IPS-11a (cell line): Measurements from ENCODE around the gene TUBGCP6.

ENCODE experiments used
- H3K4me3 ChIP-seq: one replicate; pipeline ENCODE4 v1.5.1; 2013; ENCODE audit warnings: low read depth, low read length, control low read depth

The TUBGCP6 gene

DNA sequence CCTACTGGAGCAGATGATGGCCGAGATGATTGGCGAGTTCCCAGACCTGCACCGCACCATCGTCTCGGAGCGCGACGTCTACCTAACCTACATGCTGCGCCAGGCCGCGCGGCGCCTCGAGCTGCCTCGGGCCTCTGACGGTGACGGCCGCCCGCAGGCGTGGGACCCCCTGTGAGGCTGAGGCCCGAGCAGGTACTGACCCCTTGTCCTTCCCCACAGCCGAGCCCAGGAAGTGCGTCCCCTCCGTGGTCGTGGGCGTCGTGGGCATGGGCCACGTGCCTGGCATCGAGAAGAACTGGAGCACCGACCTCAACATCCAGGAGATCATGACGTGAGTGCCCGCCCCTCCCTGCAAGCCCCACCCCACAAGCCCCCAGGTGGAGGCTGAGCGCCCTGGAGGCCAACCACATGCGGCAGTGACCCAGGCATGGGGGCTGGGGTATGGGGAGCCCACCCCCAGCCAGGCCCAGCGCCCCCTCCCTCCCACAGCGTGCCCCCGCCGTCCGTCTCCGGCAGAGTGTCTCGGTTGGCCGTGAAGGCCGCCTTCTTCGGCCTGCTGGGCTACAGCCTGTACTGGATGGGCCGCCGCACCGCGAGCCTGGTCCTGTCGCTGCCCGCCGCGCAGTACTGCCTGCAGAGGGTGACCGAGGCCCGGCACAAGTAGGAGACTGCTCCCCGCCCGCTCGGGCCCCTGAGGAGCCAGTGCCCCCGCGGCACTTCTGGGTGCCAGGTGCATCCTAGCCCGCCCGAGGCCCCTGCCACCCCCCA, 46.8 kb downstream of the TUBGCP6 start:
- no peak overlapping the region for H3K4me3 ChIP-seq

DNA sequence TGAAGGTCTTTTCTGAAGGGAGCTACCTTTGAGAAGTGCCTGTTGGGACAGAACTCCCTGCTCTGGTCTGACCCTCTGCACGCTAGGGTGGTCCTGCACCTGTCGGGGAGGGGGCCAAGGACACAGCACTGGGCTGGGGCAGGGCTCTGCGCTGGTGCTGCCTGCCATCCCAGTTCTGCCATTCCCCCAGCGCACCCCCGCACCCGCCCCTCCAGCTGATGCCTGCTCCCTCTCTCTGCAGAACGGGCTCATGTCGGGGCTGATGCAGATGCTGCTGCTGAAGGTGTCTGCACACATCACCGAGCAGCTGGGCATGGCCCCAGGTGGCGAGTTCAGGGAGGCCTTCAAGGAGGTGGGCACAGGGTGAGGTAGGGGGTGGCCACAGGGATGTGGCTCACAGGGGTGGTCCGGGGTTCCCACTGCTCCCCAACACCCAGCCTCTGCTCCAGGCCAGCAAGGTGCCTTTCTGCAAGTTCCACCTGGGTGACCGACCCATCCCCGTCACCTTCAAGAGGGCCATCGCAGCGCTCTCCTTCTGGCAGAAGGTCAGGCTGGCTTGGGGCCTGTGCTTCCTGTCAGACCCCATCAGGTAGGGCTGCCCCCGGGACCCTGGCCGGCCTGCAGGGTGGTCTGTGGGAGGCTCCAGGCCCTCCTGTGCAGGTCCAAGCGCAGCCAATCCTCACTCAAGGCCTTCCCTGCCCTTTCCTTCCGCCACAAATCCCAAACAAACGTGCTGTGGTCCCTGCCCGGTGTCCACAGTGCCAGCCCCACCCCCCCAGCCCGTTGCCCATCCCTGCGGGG, 47.6 kb downstream of the TUBGCP6 start:
- H3K4me3 ChIP-seq, result no peak overlapping the region

- H3K4me3 ChIP-seq, result no peak overlapping the region
Measured at GRCh38 chr22:50196256-50196655, 48.6 kb downstream of the TUBGCP6 start.

DNA sequence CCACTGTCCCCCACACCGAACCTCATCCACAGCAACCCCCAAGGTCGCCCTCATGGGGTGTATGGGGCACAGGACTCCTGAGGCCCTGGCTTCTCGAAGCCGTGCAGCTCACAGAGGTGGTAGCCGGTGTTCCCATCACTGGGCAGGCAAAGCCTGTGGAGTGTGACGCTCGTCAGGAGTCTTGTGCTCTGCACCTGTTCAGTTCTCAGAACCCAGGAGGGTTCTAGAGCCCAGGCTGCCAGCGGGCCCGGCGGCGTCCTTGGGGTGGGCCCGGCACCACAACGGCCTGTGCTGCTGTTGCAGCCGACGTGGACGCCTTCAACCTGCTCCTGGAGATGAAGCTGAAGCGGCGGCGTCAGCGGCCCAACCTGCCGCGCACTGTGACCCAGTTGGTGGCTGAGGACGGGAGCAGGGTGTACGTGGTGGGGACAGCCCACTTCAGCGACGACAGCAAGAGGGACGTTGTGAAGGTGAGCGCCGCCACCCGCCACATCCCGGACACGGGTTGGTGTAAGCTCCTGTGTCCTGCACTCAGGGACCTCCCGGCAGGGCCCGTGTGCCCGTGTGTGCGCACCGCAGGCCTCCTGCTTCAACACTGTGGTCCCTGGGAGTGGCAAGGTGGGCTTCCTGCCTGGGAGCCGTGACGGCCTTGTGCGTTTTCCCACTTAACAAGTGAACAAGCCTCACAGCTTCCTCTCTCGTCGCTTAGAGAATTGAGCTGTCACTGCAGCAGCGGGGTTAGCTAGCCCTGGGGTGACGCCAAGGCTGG, 50.6 kb downstream of the TUBGCP6 start:
- no peak overlapping the region for H3K4me3 ChIP-seq

DNA sequence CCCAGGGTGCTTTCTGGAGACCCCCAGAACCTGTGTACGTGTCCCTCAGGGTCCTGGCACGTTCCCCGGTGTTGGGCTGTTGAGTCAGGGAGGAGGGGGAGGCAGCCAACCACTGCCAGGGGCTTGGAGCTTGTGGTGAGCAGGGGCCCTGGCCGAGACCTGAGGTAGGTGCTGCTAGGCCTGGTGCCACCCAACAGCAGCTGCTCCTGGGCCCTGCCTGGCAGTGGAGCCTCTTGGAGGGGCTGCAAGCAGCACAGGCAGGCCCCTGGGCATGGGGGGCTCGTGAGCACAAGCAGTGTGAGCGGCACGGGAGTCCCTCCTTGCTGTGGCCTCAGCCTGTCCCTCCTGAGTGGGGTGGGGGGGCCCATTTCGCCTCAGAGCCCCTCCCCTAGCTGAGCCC, 51.2 kb downstream of the TUBGCP6 start:
- H3K4me3 ChIP-seq, result no peak overlapping the region

- no peak overlapping the region for H3K4me3 ChIP-seq
Measured at GRCh38 chr22:50192436-50193204, 52.2 kb downstream of the TUBGCP6 start.

DNA sequence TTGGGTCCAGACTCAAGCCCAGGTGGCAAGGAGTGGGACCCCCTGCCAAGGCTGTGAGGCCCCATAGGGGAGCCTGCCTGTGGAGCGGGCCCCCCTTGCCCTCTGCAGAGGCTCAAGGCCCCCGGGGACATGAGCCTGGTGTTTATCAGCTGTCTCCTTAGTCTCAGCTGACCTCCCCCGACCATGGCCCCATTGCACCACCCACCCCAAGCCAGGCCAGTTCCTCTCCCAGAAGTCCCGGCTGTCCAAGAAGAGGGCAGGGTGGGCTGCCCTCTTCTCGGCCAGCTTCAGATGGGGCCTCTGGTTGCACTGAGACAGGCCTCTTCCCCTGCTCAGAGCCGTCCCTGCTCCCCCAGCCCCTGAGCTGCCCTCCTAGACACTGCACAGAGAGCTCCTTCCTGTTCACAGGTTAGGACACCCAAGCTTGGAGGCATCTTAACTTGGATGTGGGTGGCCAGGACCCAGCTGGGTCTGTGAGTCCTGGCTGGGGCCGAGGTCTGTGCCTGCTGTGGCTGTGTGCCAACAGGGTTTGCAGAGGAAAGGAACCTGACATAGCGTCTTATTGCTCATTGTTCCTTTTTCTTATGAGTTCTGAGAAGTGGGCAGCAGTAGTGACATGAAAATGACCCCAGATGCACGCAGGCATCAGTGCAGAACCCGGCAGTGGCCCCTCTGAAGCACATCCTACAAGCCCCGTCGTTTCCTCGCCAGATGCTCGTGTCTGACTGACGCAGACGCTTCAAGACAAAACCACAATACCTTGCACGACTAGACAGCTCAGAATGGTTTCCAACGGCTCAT, 53.7 kb downstream of the TUBGCP6 start:
- H3K4me3 ChIP-seq, result no peak overlapping the region

DNA sequence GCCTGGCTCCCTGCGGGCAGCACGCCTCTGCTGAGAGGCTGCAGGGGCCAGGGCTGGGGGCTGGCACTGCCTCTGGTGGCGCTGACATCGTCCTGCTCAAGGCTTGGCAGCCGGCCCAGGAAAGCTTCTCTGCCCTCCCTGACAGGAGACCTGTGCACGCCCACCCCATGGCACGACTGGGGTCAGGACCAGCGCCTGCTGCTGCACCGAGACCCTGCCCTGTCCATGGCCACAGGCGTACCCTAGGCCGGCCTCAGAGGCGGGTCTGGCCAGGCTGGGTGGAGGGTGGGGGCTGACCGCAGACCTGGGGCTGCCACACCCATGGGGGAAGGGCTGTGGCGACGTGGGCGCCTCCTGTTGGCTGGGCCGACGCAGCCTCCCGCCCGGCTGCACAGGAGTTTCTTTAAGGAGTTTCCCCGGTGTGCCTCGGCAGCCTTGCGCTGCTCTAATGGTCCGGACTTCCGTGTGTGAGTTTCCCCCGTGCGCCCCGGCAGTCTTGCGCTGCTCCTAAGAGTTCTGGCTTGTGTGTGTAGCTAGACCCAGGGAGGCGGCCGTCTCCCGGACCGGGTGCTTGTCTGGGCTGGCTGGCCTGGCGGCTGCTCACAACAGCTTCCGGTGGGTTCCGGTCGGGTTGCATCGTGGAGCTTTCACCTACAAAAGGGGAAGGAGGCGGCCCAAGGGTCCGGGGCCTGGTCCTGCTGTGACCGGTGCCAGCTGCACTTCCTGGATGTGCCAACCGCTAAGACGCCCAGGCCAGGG, 54.5 kb downstream of the TUBGCP6 start:
- H3K4me3 ChIP-seq, result peak overlapping the region; percentile 24

DNA sequence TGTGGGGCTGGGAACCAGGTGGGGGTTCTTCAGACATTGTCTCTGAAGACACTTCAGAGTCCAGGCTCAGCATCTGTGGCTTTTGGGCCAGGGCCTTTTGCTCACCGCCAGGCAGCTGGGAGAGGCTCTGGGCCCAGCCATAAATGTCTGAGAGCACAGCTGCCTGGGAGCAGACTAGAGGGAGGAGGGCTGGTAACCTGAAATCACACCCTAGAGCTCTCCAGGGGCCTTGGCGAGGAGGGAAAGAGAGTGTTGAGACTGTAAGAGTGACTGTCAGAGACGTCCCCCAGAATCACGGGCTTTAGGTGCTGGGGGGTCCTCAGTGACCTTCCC, 55.0 kb downstream of the TUBGCP6 start:
- H3K4me3 ChIP-seq, result no peak overlapping the region

DNA sequence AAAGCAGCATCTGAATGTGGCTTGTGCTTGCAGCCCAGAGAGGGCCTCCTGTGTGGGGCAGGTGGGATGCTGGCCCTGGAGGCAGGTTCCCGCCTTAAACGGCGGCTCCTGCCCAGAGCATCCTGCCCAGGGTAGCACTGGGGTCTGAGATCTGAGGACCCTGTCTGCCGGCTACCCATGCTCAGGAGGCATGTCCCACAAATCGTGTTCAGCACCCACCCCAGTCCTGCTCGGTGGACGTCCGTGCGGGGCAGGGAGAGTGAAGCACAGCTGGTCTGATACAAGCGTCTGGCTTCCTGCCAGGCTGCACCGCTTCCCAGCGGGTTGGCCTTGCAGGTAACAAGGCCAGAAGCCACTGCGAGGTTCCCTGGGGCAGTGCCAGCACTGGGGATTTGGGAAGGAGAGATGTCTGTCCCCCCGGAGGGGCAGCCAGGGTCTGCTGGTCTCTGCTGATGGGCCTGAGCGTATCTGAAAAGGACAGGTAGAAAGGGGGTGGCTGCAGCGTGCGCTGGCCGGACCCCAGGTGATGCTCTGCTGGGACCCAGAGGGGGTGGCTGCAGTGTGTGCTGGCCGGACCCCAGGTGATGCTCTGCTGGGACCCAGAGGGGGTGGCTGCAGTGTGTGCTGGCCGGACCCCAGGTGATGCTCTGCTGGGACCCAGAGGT, 55.5 kb downstream of the TUBGCP6 start:
- no peak overlapping the region for H3K4me3 ChIP-seq

- no peak overlapping the region for H3K4me3 ChIP-seq
Measured at GRCh38 chr22:50188356-50188755, 56.5 kb downstream of the TUBGCP6 start.

GRCh38 chr22:50186761-50187523, 57.9 kb downstream of the TUBGCP6 start:
- H3K4me3 ChIP-seq, result peak overlapping the region; percentile 54

DNA sequence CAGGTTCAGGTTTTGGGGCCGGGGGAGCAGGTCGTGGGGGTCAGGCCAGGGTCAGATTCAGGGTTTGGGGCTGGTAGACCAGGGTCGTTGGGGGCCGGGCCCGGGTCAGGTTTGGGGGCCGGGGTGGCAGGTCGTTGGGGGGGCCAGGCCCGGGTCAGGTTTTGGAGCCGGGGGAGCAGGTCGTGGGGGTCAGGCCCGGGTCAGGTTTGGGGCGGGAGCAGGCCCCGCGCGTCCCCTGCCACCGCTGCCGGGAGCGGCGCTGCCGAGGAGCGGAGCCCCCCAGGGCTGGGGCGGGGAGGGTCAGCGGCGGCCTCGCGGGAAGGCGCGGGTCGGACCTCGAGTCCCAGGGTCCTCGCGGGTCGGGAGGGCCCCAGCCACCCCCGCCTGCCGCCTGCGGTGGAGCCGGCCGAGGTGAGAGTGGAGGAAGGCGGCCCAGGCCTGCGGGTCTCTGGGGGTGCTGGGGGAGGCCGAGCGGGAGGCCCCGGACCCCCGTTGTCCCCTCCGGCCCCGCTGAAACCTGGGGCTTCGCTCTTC, 58.6 kb downstream of the TUBGCP6 start:
- peak overlapping the region; percentile 54 for H3K4me3 ChIP-seq

- peak within 1 kb of the TSS; percentile 54 for H3K4me3 ChIP-seq
Measured at GRCh38 chr22:50185375-50186087, 59.3 kb downstream of the TUBGCP6 start, which contains the start of gene TRABD. TSS of gene TRABD (plus strand) at chr22:50185913. CDS start at chr22:50193061, 7,148 bp downstream.

DNA sequence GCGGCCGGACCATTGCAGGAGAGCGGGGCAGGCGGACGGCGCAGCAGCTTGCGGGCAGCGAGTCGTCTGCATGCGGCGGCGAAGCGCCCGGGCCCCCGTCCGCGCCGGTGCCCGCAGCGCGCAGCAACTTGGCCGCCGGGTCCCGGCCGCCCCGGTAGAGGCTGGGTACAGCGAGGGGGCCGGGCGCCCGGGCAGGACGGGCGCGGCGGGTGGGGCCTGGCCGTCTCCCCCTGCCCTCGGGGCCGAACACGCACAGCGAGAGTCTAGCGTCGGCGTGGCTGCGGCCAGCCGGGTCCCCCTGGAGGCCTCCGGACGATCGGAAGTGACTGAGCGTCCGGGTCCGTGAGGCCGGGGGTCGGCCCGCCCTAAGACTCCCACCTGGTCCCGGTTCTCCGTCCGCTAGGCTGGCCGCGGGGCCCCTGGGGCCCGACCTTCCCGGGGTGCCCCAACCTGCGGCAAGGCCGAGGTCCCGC, 59.9 kb downstream of the TUBGCP6 start:
- no peak overlapping the region for H3K4me3 ChIP-seq

GRCh38 chr22:50184004-50184901, 60.6 kb downstream of the TUBGCP6 start:
- H3K4me3 ChIP-seq, result no peak overlapping the region
